Liver (tissue), 9 donors: Measurements from ENCODE around the gene AKR7A2. TPM values are rescaled to one million over a fixed set of nuclear protein-coding genes. Genes with fewer than 3 reads are reported as not detected.

Experiments used
- DNase-seq: peaks from one replicate; pipeline ENCODE4 v3.0.0-alpha.2; 2017; ENCODE audit warnings: low spot score
- H3K27ac ChIP-seq, 2 donors: one replicate each; pipeline ENCODE4 v1.7.0; 2013; ENCODE audit warnings: inconsistent platforms in 2 of 2, low read length in 2 of 2, control low read depth in 1 of 2, low read depth in 1 of 2, mild to moderate bottlenecking in 1 of 2
- H3K27me3 ChIP-seq, 4 donors: one replicate each; pipeline versions ENCODE4 v1.6.1 to v1.7.0; 2013; ENCODE audit warnings: low read length in 3 of 4, inconsistent platforms in 1 of 4, mild to moderate bottlenecking in 1 of 4, moderate library complexity in 1 of 4; ENCODE audit not compliant: control insufficient read depth in 4 of 4, insufficient read depth in 4 of 4
- H3K36me3 ChIP-seq, 4 donors: one replicate each; pipeline versions ENCODE4 v1.6.1 to v1.7.0; 2013; ENCODE audit warnings: low read length in 3 of 4, mild to moderate bottlenecking in 3 of 4, low read depth in 1 of 4, moderate library complexity in 1 of 4; ENCODE audit not compliant: control insufficient read depth in 4 of 4, insufficient read depth in 3 of 4
- H3K4me1 ChIP-seq, 4 donors: one replicate each; pipeline versions ENCODE4 v1.6.1 to v1.7.0; 2013; ENCODE audit warnings: low read length in 3 of 4, mild to moderate bottlenecking in 3 of 4, moderate library complexity in 1 of 4; ENCODE audit not compliant: control insufficient read depth in 4 of 4, insufficient read depth in 4 of 4
- H3K4me3 ChIP-seq, 3 donors: one replicate each; pipeline versions ENCODE4 v1.6.1 to v1.7.0; 2013; ENCODE audit warnings: low read length in 3 of 3, control low read depth in 1 of 3, low read depth in 1 of 3, mild to moderate bottlenecking in 1 of 3
- H3K9ac ChIP-seq, 2 donors: one replicate each; pipeline ENCODE4 v1.7.0; 2013; ENCODE audit warnings: low read length in 2 of 2, mild to moderate bottlenecking in 2 of 2, moderate library complexity in 2 of 2, control low read depth in 1 of 2, low read depth in 1 of 2
- H3K9me3 ChIP-seq, 4 donors: one replicate each; pipeline versions ENCODE4 v1.6.1 to v1.7.0; 2013; ENCODE audit warnings: low read length in 3 of 4; ENCODE audit not compliant: control insufficient read depth in 4 of 4
- ATF3 ChIP-seq: IDR thresholded peaks from 2 replicates; pipeline ENCODE4 v1.6.1; 2016; ENCODE audit warnings: antibody characterized with exemption
- EGR1 ChIP-seq, 2 donors: IDR thresholded peaks; 2 replicates each; pipeline ENCODE4 v1.6.1; 2016 to 2018; ENCODE audit warnings: antibody characterized with exemption in 2 of 2, low read depth in 2 of 2
- FOXA2 ChIP-seq: IDR thresholded peaks from 2 replicates; pipeline ENCODE4 v1.6.1; 2016; ENCODE audit warnings: antibody characterized with exemption
- GABPA ChIP-seq, 2 donors: IDR thresholded peaks in 1 of 2; conservative IDR thresholded peaks in 1 of 2; 2 replicates each; pipeline ENCODE4 v1.6.1; 2016; ENCODE audit warnings: antibody characterized with exemption in 2 of 2, mild to moderate bottlenecking in 1 of 2, moderate library complexity in 1 of 2
- HNF4A ChIP-seq, 2 donors: conservative IDR thresholded peaks; 2 replicates each; pipeline ENCODE4 v1.6.1; 2016; ENCODE audit warnings: antibody characterized with exemption in 2 of 2, mild to moderate bottlenecking in 2 of 2
- HNF4G ChIP-seq: IDR thresholded peaks from 2 replicates; pipeline ENCODE4 v1.6.1; 2016; ENCODE audit warnings: antibody characterized with exemption
- JUND ChIP-seq, 2 donors: IDR thresholded peaks; 2 replicates each; pipeline ENCODE4 v1.6.1; 2016; ENCODE audit warnings: antibody characterized with exemption in 2 of 2
- MAX ChIP-seq: IDR thresholded peaks from 2 replicates; pipeline ENCODE4 v1.6.1; 2016; ENCODE audit warnings: antibody characterized with exemption
- NR2F2 ChIP-seq: IDR thresholded peaks from 2 replicates; pipeline ENCODE4 v1.6.1; 2016; ENCODE audit warnings: antibody characterized with exemption
- RAD21 ChIP-seq, 2 donors: IDR thresholded peaks; 2 replicates each; pipeline ENCODE4 v1.6.1; 2016; ENCODE audit warnings: antibody characterized with exemption in 2 of 2, mild to moderate bottlenecking in 2 of 2
- SP1 ChIP-seq: IDR thresholded peaks from 2 replicates; pipeline ENCODE4 v1.6.1; 2018; ENCODE audit warnings: antibody characterized with exemption, mild to moderate bottlenecking
- ZBTB33 ChIP-seq: IDR thresholded peaks from 2 replicates; pipeline ENCODE4 v1.6.1; 2016; ENCODE audit warnings: antibody characterized with exemption
- WGBS: extraction: QIAGEN DNeasy Blood & Tissue Kit; methylation state at CpG from one replicate; pipeline ENCODE4 v1.1.7; 2013; 5-methylcytosine and 5-hydroxymethylcytosine counted together
- polyA plus RNA-seq, 2 donors: library from polyadenylated mRNA; stranded (reverse) in 1 of 2; unstranded in 1 of 2; fragments of 200-250 nt in 1 of 2; fragments of >200 nt in 1 of 2; fragmentation: Nextera tagmentation in 1 of 2; extraction: Ambion mirVana in 1 of 2; gene quantifications; one replicate each; pipeline versions ENCODE4 v1.2.1 to v1.2.3, GENCODE V29; 2013 to 2015
- total RNA-seq, 2 donors: library from RNA; depleted of rRNA; stranded (reverse); fragments of >200 nt; gene quantifications; one replicate each; pipeline ENCODE4 v1.2.3, GENCODE V29; 2014
- TF ChIP-seq, protein P1 (sequence below): fragments of 150-350 bp; IDR thresholded peaks from 2 replicates; pipeline ENCODE4 v1.5.1; 2017; ENCODE audit warnings: improper control_type of control experiment, low read depth, low read length; ENCODE audit not compliant: missing input control
- donor health status: healthy.
- donor health status: healthy.
- donor health status: healthy.
- donor health status: healthy.
- donor health status: healthy.

The AKR7A2 gene
- total and polyA plus RNA-seq, 4 donors = 41.4 to 63.2 (median 49.8) TPM

DNA sequence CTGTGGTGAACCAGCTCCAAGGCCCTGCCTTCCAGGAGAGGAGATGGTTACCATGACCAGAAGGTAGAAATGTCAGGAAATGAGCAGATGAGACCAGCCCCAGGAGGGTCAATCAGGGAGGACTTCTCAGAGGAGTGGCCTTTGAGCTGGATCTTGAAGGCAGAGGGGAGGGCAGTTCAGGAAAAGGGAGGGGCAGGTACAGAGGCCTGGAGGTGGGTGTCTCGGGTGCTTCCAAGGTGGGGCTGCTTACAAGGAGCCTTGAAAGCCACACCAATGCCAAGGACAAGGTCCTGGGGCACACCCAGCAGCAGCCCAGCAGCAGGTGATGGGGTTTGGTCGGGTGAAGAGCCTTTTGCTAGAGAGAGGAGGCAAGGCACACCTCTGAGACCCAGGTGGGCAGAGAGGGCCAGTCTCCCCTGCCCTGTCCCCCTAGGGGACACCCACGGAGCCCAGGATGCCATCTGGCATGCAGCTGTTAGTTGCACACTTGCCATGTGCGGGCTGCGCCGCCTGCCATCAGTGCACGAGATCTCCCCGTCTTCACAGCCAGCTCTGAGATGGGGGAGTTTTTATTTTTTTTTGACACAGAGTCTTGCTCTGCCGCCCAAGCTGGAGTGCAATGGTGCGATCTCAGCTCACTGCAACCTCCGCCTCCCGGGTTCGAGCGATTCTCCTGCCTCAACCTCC, 18.6 kb upstream of the AKR7A2 start:
- Histone ChIP-seq H3K9me3 (no peaks in the 10 kb centered on the region), H3K36me3 (peaks cover 4 to 49% (median 7%) of the 10 kb centered on the region in 4 donors), H3K27me3 (no peaks in the 10 kb centered on the region), H3K9ac (no peak overlapping the region), H3K27ac (no peak overlapping the region), H3K4me3 (no peak overlapping the region), H3K4me1 (no peaks in the 10 kb centered on the region)
- no peak for DNase-seq
- WGBS = 96% methylated on average over 14 of the region's 14 CpGs
- TF ChIP-seq, protein P1, sequence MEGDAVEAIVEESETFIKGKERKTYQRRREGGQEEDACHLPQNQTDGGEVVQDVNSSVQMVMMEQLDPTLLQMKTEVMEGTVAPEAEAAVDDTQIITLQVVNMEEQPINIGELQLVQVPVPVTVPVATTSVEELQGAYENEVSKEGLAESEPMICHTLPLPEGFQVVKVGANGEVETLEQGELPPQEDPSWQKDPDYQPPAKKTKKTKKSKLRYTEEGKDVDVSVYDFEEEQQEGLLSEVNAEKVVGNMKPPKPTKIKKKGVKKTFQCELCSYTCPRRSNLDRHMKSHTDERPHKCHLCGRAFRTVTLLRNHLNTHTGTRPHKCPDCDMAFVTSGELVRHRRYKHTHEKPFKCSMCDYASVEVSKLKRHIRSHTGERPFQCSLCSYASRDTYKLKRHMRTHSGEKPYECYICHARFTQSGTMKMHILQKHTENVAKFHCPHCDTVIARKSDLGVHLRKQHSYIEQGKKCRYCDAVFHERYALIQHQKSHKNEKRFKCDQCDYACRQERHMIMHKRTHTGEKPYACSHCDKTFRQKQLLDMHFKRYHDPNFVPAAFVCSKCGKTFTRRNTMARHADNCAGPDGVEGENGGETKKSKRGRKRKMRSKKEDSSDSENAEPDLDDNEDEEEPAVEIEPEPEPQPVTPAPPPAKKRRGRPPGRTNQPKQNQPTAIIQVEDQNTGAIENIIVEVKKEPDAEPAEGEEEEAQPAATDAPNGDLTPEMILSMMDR = no peak
- TF ChIP-seq GABPA (IDR thresholded peaks at IDR 0.05 in 1 of 2, conservative IDR thresholded peaks at IDR 0.05 in 1 of 2) = no peak
- TF ChIP-seq MAX = no peak
- no peak for TF ChIP-seq HNF4G
- no peak for TF ChIP-seq FOXA2
- no peak for TF ChIP-seq JUND (IDR thresholded peaks at IDR 0.05)
- TF ChIP-seq ZBTB33 = no peak
- TF ChIP-seq HNF4A (conservative IDR thresholded peaks at IDR 0.05) = no peak

DNA sequence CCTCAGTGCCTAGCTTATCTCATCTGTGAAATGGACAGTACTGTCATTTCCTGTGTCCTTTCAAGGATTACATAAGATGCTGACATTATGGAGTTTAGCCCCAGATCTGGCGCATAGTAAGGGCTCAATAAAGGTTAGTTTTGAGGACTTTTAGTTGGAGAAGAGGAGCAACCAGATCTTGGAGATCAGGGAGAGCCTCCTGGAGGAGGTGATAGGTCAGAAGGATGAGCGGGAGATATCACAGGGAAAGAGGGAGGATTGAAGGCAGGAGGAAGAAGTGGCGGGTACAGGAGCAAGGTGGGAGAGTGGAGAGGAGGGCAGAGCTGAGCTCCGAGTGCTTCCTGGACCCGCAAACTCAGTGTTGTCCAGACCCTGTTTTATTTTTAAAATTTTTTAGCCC, 17.7 kb upstream of the AKR7A2 start:
- Histone ChIP-seq H3K27me3 (no peaks in the 10 kb centered on the region), H3K9ac (no peak overlapping the region), H3K27ac (no peak overlapping the region), H3K9me3 (no peaks in the 10 kb centered on the region), H3K4me1 (no peaks in the 10 kb centered on the region), H3K4me3 (no peak overlapping the region), H3K36me3 (peaks cover 4 to 58% (median 11%) of the 10 kb centered on the region in 4 donors)
- no peak for TF ChIP-seq JUND (IDR thresholded peaks at IDR 0.05)
- TF ChIP-seq RAD21 (IDR thresholded peaks at IDR 0.05) = no peak
- TF ChIP-seq SP1 = no peak
- TF ChIP-seq, protein P1 = no peak
- TF ChIP-seq MAX = no peak
- TF ChIP-seq FOXA2 = no peak
- no peak for TF ChIP-seq HNF4G
- no peak for TF ChIP-seq NR2F2
- no peak for TF ChIP-seq ZBTB33
- TF ChIP-seq HNF4A (conservative IDR thresholded peaks at IDR 0.05) = no peak
- no peak for TF ChIP-seq EGR1 (IDR thresholded peaks at IDR 0.05; ENCODE audit: low read depth in 2 of 2)
- TF ChIP-seq GABPA (IDR thresholded peaks at IDR 0.05 in 1 of 2, conservative IDR thresholded peaks at IDR 0.05 in 1 of 2) = no peak
- no peak for TF ChIP-seq ATF3
- no peak for DNase-seq
- 93% methylated on average over 5 of the region's 5 CpGs for WGBS
